Stimulated activated CD8-positive, alpha-beta memory T cell treated with anti-CD3 and anti-CD28 coated beads, Interleukin-7, amount 100 ng/mL, for 48 hours (primary cell): ENCODE results near the gene SF3B1.
"Not testable (repeated sequence)": the region's sequence is repeated elsewhere in the genome, so short reads cannot be mapped to it uniquely, and the experiment has no call there.

ENCODE experiments used
- DNase-seq, 2 donors: peaks; one replicate each; pipeline ENCODE4 v3.0.0-alpha.2; 2020; ENCODE audit warnings: low read depth in 1 of 2; ENCODE audit errors: extremely low read depth in 1 of 2

SF3B1 gene

DNA sequence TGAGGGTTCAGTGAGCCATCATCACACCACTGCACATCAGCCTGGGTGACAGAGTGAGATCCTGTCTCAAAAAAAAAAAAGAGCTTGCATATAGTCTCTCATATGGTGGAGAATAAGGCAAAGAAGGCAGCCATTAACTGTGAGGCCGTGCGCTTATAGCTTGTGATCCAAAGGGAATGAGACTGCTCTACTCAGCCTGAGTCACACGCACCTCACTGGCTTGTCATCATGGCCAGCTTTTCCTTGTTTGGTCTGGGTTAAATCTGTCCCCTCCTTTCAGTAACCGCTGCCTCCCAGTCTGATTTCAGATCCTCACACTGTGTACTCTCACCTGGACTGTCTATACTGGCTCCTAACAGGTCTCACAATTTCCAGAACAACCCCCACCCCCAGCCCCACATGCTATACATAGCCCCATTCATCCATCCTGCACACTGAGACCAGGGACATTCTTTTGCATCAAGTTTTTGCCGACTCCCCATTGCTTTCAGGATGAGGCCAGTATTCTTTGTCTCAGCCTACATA, 88.9 kb downstream of the SF3B1 start:
- DNase-seq: no peak

DNA sequence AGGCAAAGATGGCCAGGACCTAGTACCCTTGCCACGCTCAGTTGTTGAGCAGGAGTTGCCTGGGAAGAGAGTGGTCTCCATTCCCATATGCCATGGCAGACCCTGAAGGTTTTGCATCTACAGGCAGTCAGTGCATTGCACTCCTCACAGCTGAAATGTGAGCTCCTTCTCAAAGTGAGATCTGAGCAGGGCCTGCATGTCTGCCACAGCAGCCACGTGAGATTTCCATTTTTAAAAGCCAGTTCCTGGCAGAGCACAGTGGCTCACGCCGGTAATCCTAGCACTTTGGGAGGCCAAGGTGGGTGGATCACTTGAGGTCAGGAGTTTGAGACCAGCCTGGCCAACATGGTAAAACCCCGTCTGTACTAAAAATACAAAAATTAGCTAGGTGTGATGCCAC, 90.9 kb downstream of the SF3B1 start:
- not testable (repeated sequence) for DNase-seq

DNA sequence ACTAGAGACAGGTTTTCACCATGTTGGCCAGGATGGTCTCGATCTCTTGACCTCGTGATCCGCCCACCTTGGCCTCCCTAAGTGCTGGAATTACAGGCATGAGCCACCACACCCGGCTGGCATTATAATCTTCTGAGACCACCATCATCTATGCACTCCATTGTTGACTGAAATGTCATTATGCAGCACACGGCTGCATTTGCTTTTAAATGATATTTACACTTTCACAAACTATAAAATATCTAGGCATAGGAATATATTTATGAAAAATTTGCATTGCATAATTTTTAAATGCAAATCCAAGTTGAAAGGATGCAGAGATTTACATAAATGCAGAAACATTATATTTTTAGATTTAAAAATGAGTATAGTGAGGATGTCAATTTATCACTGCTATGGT, 94.2 kb downstream of the SF3B1 start:
- no peak for DNase-seq
